IPS-NIHi7 (cell line): Measurements from ENCODE around the gene KRT36.

ENCODE experiments used
- DNase-seq: peaks from one replicate; pipeline ENCODE4 v3.0.0; 2012; ENCODE audit warnings: mixed read lengths; ENCODE audit errors: extremely low spot score

The KRT36 gene

GRCh38 chr17:41521574-41522261, 32.0 kb upstream of the KRT36 start:
- DNase-seq = peak; percentile 42

- DNase-seq = no peak
These were observed 31.3 kb upstream of the KRT36 start for GRCh38 chr17:41520821-41521521.

GRCh38 chr17:41519501-41520224, 30.0 kb upstream of the KRT36 start:
- DNase-seq = no peak

GRCh38 chr17:41518789-41519449, 29.2 kb upstream of the KRT36 start, which contains the start of gene KRT15:
KRT15 (minus strand) TSS chr17:41518890; CDS start chr17:41518827, 63 bp downstream.
- DNase-seq = no peak

GRCh38 chr17:41518031-41518430, 28.3 kb upstream of the KRT36 start:
- DNase-seq = no peak

GRCh38 chr17:41516830-41517283, 27.1 kb upstream of the KRT36 start:
- no peak for DNase-seq

GRCh38 chr17:41516147-41516829, 26.6 kb upstream of the KRT36 start:
- DNase-seq = no peak

GRCh38 chr17:41513168-41513547, 23.4 kb upstream of the KRT36 start:
- DNase-seq = no peak

GRCh38 chr17:41512546-41513167, 22.9 kb upstream of the KRT36 start:
- DNase-seq = no peak

- no peak for DNase-seq
These were observed 22.0 kb upstream of the KRT36 start for GRCh38 chr17:41511716-41512115.

GRCh38 chr17:41511116-41511515, 21.4 kb upstream of the KRT36 start:
- DNase-seq = peak; percentile 64

GRCh38 chr17:41510251-41511065, 20.7 kb upstream of the KRT36 start:
- DNase-seq = peak; percentile 64

- DNase-seq = no peak
These were observed 17.7 kb upstream of the KRT36 start for GRCh38 chr17:41507315-41507880.

- DNase-seq = no peak
These were observed 16.4 kb upstream of the KRT36 start for GRCh38 chr17:41505809-41506767.

GRCh38 chr17:41505007-41505808, 15.5 kb upstream of the KRT36 start, which contains the start of gene KRT13:
KRT13 (minus strand) TSS chr17:41505612; CDS start chr17:41505550, 62 bp downstream.
- DNase-seq = no peak

- no peak for DNase-seq
These were observed 14.7 kb upstream of the KRT36 start for GRCh38 chr17:41504246-41504977.

GRCh38 chr17:41503202-41503601, 13.5 kb upstream of the KRT36 start:
- no peak for DNase-seq
